Hepatocyte (in vitro differentiated cells): ENCODE data around the gene WDFY1.

ENCODE experiments used
- EZH2phosphoT487 ChIP-seq: fragments of 200-600 bp; sonication (generic); IDR thresholded peaks from one replicate; pipeline ENCODE4 v1.6.1; 2018; ENCODE audit warnings: antibody characterized with exemption, mild to moderate bottlenecking, low read depth, moderate library complexity; ENCODE audit not compliant: unreplicated experiment, severe bottlenecking
- TF ChIP-seq, protein P1 (sequence below): fragments of 200-600 bp; sonication (generic); IDR thresholded peaks from 2 replicates; pipeline ENCODE4 v1.5.1; 2016; ENCODE audit warnings: antibody characterized with exemption, mild to moderate bottlenecking; ENCODE audit not compliant: poor library complexity

DNA sequence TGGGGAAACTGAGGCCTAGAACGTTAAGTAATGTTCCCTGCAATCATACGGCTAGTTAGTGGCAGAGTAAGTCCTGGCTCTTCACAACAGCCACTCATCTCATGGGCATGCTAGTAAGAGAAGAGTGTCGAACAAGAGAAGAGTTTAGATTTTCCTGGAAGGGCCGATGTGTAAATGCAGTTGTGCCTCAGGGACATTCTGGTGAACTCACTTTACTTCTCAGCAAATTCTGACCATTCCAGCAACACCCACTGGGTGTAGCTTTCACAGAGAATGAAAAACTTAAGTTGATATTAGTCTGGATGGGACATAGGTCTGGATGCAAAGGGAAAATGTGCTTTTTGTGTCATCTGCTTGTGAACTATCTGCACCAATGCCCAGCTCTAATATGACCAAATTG is 35.7 kb upstream of the WDFY1 start:
- TF ChIP-seq, protein P1, sequence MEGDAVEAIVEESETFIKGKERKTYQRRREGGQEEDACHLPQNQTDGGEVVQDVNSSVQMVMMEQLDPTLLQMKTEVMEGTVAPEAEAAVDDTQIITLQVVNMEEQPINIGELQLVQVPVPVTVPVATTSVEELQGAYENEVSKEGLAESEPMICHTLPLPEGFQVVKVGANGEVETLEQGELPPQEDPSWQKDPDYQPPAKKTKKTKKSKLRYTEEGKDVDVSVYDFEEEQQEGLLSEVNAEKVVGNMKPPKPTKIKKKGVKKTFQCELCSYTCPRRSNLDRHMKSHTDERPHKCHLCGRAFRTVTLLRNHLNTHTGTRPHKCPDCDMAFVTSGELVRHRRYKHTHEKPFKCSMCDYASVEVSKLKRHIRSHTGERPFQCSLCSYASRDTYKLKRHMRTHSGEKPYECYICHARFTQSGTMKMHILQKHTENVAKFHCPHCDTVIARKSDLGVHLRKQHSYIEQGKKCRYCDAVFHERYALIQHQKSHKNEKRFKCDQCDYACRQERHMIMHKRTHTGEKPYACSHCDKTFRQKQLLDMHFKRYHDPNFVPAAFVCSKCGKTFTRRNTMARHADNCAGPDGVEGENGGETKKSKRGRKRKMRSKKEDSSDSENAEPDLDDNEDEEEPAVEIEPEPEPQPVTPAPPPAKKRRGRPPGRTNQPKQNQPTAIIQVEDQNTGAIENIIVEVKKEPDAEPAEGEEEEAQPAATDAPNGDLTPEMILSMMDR: no peak
- TF ChIP-seq EZH2phosphoT487: no peak
